ENCODE measurements around the gene CCDC126. TPM values are rescaled to one million over a fixed set of nuclear protein-coding genes. Genes with fewer than 3 reads are reported as not detected.
"Not testable (repeated sequence)": the region's sequence is repeated elsewhere in the genome, so short reads cannot be mapped to it uniquely, and the experiment has no call there.

CCDC126 gene
- 1 to 10 TPM; 4.6 to 5.6 TPM for total RNA-seq

GRCh38 chr7:23597094-23598091, at the start of gene CCDC126:
Gene CCDC126, plus strand, starts transcription at chr7:23597382. Its CDS starts 13,934 bp downstream, at chr7:23611316.
- Mint-ChIP-seq H3K4me3 (peak within 1 kb of the TSS; percentile 81), H3K4me1 (peaks cover 61% of the 10 kb centered on the region), H3K36me3 (ENCODE audit: low read depth) (no peaks in the 10 kb centered on the region), H3K9me3 (ENCODE audit: low read depth) (peaks cover 2% of the 10 kb centered on the region), H3K27me3 (peaks cover 5% of the 10 kb centered on the region), H3K27ac (peak within 1 kb of the TSS; percentile 81)
- ChIA-PET POLR2A (interaction anchor here (0.6 to 0.7 kb wide), 2 partner anchors 19 to 759 kb away, joined by 3 read pairs; no protein-coding TSS in a partner anchor), CTCF (interaction anchor here (0.6 to 1.7 kb wide), 7 partner anchors 27 to 303 kb away, joined by 3 to 5 read pairs (median 3); no protein-coding TSS in a partner anchor)
- peak; percentile 57 for ATAC-seq
- intact Hi-C loops (cut with DNase I, micrococcal nuclease), result loop anchor here (1.0 to 10.0 kb wide), 9 partner anchors 83 to 1527 kb away; partner anchors contain the start of genes CYCS (in 1 of the 2), FAM221A (in 1 of the 2), HYCC1 (in 1 of the 2) and PALS2 (in 1 of the 2)
- DNase-seq, result peak; percentile 91

DNA sequence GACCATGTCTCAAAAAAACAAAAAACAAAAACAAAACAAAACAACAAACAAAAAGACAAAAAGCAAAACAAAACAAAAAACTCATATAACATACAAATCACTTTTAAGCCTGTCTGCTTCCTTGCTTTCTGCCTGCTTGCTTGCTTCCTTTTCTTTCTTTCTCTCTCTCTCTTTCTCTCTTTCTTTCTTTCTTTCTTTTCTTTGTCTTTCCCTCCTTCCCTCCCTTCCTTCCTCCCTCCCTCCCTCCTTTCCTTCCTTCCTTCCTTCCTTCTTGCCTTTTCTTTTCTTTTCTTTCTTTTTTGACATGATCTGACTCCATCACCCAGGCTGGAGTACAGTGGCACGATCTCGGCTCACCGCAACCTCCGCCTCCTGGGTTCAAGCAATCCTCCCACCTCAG, 49.5 kb upstream of the CCDC126 start:
- Mint-ChIP-seq H3K4me3 (no peak overlapping the region), H3K4me1 (peaks cover 5% of the 10 kb centered on the region), H3K36me3 (ENCODE audit: low read depth) (no peaks in the 10 kb centered on the region), H3K27ac (no peak overlapping the region), H3K27me3 (peaks cover 2% of the 10 kb centered on the region), H3K9me3 (ENCODE audit: low read depth) (no peaks in the 10 kb centered on the region)
- no peak for ATAC-seq
- DNase-seq, result no peak
- ChIA-PET POLR2A (interaction anchor here (0.6 kb wide), 2 partner anchors 79 to 149 kb away, joined by 3 to 8 read pairs; no protein-coding TSS in a partner anchor), CTCF (interaction anchor here (1.3 to 6.4 kb wide), 9 partner anchors 24 to 275 kb away, joined by 3 to 66 read pairs (median 10); partner anchors contain the start of gene STK31)
- intact Hi-C loops (cut with DNase I, micrococcal nuclease), result loop anchor here (1.0 to 10.0 kb wide), 8 partner anchors 23 to 1117 kb away; partner anchors contain the start of gene PALS2 (in 1 of the 2)

DNA sequence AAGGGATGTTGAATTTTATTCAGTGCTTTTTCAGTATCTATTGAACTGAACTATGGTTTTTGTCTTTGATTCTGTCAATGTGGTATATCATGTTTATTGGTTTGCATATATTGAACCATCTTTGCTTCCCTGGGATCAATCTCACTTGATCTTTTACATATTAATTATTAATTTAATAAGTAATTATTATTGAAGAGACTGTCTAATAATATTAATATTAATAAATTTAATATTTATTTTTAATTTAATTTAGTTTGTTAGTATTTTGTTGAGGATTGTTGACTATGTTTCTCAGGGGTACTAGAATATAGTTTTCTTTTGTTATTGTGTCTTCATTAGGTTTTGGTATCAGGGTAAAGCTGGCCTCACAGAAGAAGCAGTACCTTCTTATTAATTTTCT, 38.9 kb upstream of the CCDC126 start:
- Mint-ChIP-seq H3K4me1 (no peaks in the 10 kb centered on the region), H3K27ac (no peak overlapping the region), H3K9me3 (ENCODE audit: low read depth) (no peaks in the 10 kb centered on the region), H3K4me3 (no peak overlapping the region), H3K36me3 (ENCODE audit: low read depth) (no peaks in the 10 kb centered on the region), H3K27me3 (peaks cover 7% of the 10 kb centered on the region)
- ChIA-PET POLR2A (no interaction called here), CTCF (no interaction called here)
- ATAC-seq, result no peak
- DNase-seq, result no peak
- intact Hi-C loops (cut with DNase I, micrococcal nuclease), result no loop called here

DNA sequence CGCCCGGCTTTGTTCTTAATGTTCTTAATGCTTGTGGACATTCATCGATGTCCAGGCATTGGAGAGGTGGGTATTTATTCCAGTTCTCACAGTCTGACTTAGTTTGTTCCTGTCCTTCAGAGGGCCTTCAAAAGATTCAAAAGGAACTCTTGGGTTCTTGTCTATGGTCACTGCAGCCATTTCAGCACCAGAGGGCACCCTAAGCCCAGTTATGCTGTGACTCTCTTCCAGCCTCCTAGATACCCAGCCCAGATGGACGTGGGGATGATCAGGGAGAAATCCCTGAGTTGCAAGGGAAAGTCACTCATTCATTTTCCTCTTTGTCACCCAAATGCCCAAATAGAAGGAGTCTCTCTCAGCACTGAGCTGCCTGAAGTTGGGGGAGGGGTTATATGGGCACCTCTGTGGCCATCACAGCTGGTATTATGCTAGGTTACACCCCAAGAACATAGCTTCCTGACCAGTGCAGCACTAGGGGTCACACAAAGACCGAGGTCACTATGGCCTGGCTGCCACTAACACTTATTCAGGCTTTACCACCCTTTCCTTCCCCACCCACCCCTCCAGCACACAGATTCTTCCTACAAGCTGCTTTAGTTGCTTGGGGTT, 26.5 kb upstream of the CCDC126 start:
- H3K27me3 Mint-ChIP-seq, result peaks cover 4% of the 10 kb centered on the region
- no peak overlapping the region for H3K27ac Mint-ChIP-seq
- ATAC-seq (peak; percentile 92), DNase-seq (peak; percentile 83)
- no peaks in the 10 kb centered on the region for H3K36me3 Mint-ChIP-seq (ENCODE audit: low read depth)
- intact Hi-C loops (cut with DNase I, micrococcal nuclease), result loop anchor here (1.0 to 10.0 kb wide), 5 partner anchors 23 to 1524 kb away; no protein-coding TSS in a partner anchor
- no peak overlapping the region for H3K4me3 Mint-ChIP-seq
- POLR2A ChIA-PET, result interaction anchor here (0.7 kb wide), 1 partner anchor 126 kb away, joined by 3 read pairs; no protein-coding TSS in a partner anchor
- CTCF ChIA-PET, result interaction anchor here (0.6 to 7.6 kb wide), 21 partner anchors 9 to 554 kb away, joined by 3 to 102 read pairs (median 4); partner anchors contain the start of genes CCDC126, FAM221A and STK31
- H3K9me3 Mint-ChIP-seq (ENCODE audit: low read depth), result no peaks in the 10 kb centered on the region
- no peaks in the 10 kb centered on the region for H3K4me1 Mint-ChIP-seq

DNA sequence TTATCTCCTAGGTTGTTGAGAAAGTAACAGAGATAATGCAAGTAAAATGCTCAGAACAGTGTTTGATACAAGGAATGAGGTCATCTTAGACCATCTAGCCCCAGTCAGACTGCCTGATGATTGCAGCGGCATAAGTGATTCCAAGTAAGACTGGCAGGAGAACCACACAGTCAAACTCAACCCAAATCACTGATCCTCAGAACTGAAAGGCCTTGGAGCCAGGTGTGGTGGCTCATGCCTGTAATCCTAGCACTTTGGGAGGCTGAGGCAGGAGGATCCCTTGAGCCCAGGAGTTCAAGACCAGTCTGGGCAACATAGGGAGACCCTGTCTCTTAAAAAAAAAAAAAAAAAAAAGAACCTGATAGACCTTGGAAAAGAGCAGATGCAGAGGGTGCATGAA, 15.2 kb upstream of the CCDC126 start:
- H3K27ac Mint-ChIP-seq; intact Hi-C loops (cut with DNase I, micrococcal nuclease): not testable (repeated sequence)
- CTCF ChIA-PET, result interaction anchor here (0.6 kb wide), 1 partner anchor 50 kb away, joined by 5 read pairs; no protein-coding TSS in a partner anchor

DNA sequence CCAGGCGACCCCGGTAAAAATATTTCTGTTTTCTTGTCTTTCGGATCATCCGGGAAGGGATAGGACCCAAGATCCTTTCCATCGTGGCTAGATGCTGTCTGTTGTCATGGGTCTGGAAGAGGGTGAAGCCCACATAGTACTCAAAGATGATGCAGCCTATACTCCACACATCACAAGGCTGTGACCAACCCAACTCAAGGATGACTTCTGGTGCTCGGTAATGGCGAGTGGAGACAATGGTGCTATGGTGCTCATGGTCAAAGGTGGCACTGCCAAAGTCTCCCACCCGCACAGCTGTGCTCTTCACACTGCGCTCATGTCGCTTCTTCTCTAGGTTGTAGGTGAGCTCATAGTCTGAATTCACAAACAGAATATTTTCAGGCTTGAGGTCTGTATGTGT, 11.9 kb upstream of the CCDC126 start:
- H3K27me3 Mint-ChIP-seq; H3K36me3 Mint-ChIP-seq (ENCODE audit: low read depth); DNase-seq; H3K9me3 Mint-ChIP-seq (ENCODE audit: low read depth); H3K4me1 Mint-ChIP-seq; ATAC-seq; H3K4me3 Mint-ChIP-seq; H3K27ac Mint-ChIP-seq; intact Hi-C loops (cut with DNase I, micrococcal nuclease): not testable (repeated sequence)
- ChIA-PET POLR2A (interaction anchor here (0.6 kb wide), 1 partner anchor 195 kb away, joined by 3 read pairs; no protein-coding TSS in a partner anchor), CTCF (interaction anchor here (0.7 kb wide), 1 partner anchor 103 kb away, joined by 3 read pairs; no protein-coding TSS in a partner anchor)

More for the DNA sequence above, 15.2 kb upstream of the CCDC126 start:
- H3K9me3 Mint-ChIP-seq (ENCODE audit: low read depth); H3K4me3 Mint-ChIP-seq; ATAC-seq; DNase-seq; H3K36me3 Mint-ChIP-seq (ENCODE audit: low read depth); H3K27me3 Mint-ChIP-seq; POLR2A ChIA-PET; H3K4me1 Mint-ChIP-seq: not testable (repeated sequence)

DNA sequence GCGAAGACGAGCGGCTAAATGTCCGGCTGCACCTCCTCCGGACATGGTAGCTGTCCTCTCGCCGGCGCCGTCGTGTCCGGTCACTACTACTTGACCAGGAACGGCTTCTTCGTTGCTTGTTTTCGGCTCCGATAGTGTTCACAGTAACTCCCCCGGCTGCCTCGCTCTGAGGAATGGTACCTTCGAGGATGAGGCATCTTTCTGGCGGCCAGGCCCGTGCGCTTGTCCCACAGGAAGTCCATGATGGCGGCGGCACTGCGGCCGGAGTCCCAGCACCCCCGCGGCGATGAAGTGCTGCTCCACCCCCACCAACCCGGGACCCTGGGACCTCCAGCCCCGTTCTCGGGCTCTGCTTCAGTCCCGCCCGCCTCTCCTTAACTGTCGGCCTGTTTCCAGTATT, 11.0 kb upstream of the CCDC126 start:
- Mint-ChIP-seq H3K4me1 (no peaks in the 10 kb centered on the region), H3K27me3 (no peaks in the 10 kb centered on the region), H3K27ac (no peak overlapping the region), H3K9me3 (ENCODE audit: low read depth) (no peaks in the 10 kb centered on the region), H3K36me3 (ENCODE audit: low read depth) (no peaks in the 10 kb centered on the region), H3K4me3 (no peak overlapping the region)
- POLR2A ChIA-PET, result interaction anchor here (0.6 kb wide), 1 partner anchor 195 kb away, joined by 3 read pairs; no protein-coding TSS in a partner anchor
- no peak for ATAC-seq
- no peak for DNase-seq
- intact Hi-C loops (cut with DNase I, micrococcal nuclease), result no loop called here
- CTCF ChIA-PET, result no interaction called here

GRCh38 chr7:23590529-23590928, 6.7 kb upstream of the CCDC126 start:
- Mint-ChIP-seq H3K27ac (no peak overlapping the region), H3K27me3 (peaks cover 1% of the 10 kb centered on the region), H3K4me3 (no peak overlapping the region), H3K4me1 (peaks cover 25% of the 10 kb centered on the region), H3K36me3 (ENCODE audit: low read depth) (no peaks in the 10 kb centered on the region), H3K9me3 (ENCODE audit: low read depth) (no peaks in the 10 kb centered on the region)
- ChIA-PET POLR2A (no interaction called here), CTCF (no interaction called here)
- DNase-seq, result no peak
- ATAC-seq, result no peak
- intact Hi-C loops (cut with DNase I, micrococcal nuclease), result loop anchor here (10.0 kb wide), 4 partner anchors 304 to 1314 kb away; no protein-coding TSS in a partner anchor

DNA sequence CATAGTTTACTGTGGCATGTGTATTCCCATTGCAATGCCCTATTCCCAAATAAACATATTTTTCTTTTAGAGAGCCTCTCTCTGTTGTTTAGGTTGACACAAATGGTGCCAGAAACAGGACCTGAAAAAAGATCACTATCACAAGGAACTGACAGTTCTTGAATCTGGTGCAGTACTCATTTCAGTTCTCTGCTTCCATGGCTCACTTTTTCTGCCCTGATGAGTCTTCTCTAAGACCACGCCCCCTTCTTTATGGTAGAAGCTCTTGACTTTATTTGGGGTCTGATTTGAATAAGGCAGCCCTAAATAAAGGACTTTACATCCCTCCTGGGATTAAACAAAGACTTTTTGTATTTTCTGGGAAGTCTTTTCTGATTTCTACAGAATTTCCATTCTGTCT, 3.5 kb upstream of the CCDC126 start:
- peaks cover 44% of the 10 kb centered on the region for H3K4me1 Mint-ChIP-seq
- ChIA-PET CTCF (interaction anchor here (0.6 to 1.2 kb wide), 3 partner anchors 48 to 681 kb away, joined by 3 to 4 read pairs (median 3); no protein-coding TSS in a partner anchor), POLR2A (no interaction called here)
- intact Hi-C loops (cut with DNase I, micrococcal nuclease), result loop anchor here (1.0 to 10.0 kb wide), 11 partner anchors 63 to 1523 kb away; partner anchors contain the start of genes FAM221A (in 1 of the 2), GSDME (in 1 of the 2), MALSU1 (in 1 of the 2) and TRA2A (in 1 of the 2)
- peak overlapping the region; percentile 74 for H3K27ac Mint-ChIP-seq
- H3K36me3 Mint-ChIP-seq (ENCODE audit: low read depth), result no peaks in the 10 kb centered on the region
- H3K27me3 Mint-ChIP-seq, result peaks cover 5% of the 10 kb centered on the region
- H3K4me3 Mint-ChIP-seq, result no peak overlapping the region
- peaks cover 2% of the 10 kb centered on the region for H3K9me3 Mint-ChIP-seq (ENCODE audit: low read depth)
- ATAC-seq (peak; percentile 40), DNase-seq (peak; percentile 49)

DNA sequence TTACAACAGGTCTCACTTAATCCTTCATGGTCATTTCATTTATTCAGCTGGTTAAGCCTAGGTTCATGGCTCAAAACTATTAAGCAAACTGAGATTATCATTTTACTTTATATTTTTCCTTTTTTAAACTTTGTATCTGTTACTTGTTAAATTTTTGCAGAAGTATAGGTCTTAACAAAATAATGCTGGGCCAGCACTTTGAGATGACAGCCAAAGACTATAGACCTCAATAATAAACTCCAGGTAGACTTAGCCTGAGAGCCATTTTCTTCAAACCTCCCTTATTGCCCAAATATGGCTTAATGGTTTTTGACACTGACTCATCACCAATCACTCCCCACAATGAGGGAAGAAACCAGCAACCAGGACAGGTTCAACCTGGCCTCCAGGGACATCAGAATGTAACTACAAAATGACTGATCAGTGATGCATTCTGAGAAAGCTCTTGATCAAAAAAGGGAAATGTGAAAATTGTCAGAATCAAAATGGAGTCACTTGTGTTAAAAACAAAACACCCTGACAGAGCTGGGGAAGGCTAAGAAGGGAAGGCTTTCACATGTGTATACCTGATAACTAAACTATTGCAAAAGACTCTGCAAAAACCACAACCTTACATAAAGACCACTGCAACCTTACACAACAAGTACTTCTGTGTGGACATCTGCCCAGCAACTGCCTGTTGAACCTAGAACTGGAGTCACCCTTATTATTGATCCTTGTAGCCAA, 2.1 kb upstream of the CCDC126 start:
- POLR2A ChIA-PET, result no interaction called here
- Mint-ChIP-seq H3K9me3 (ENCODE audit: low read depth) (peaks cover 2% of the 10 kb centered on the region), H3K4me3 (peak overlapping the region; percentile 15), H3K27ac (peak overlapping the region; percentile 76), H3K27me3 (peaks cover 5% of the 10 kb centered on the region), H3K36me3 (ENCODE audit: low read depth) (no peaks in the 10 kb centered on the region), H3K4me1 (peaks cover 52% of the 10 kb centered on the region)
- DNase-seq (peak; percentile 74), ATAC-seq (peak; percentile 88)
- CTCF ChIA-PET, result interaction anchor here (1.1 to 2.2 kb wide), 3 partner anchors 48 to 322 kb away, joined by 3 to 6 read pairs (median 4); no protein-coding TSS in a partner anchor
- intact Hi-C loops (cut with DNase I, micrococcal nuclease), result loop anchor here (1.0 to 10.0 kb wide), 16 partner anchors 64 to 1522 kb away; partner anchors contain the start of genes TRA2A (in 2 of the 2), FAM221A (in 1 of the 2), GSDME (in 1 of the 2) and HYCC1 (in 1 of the 2)

Data from activated CD4-positive, alpha-beta T cell treated with anti-CD3 and anti-CD28 coated beads for 36 hours (primary cell).